GM12878 (cell line): ENCODE measurements around the gene PPIE.

Source experiments
- POLR2AphosphoS5 ChIP-seq: IDR thresholded peaks from 2 replicates; pipeline ENCODE4 v1.6.1; 2011; ENCODE audit warnings: mild to moderate bottlenecking, low read length, inconsistent platforms
- TF ChIP-seq, protein P1 (sequence below): IDR thresholded peaks from 2 replicates; pipeline ENCODE4 v1.6.1; 2011; ENCODE audit warnings: borderline replicate concordance, low read depth, mild to moderate bottlenecking, moderate library complexity, low read length; ENCODE audit not compliant: insufficient read depth, poor library complexity, severe bottlenecking
- TF ChIP-seq, protein P2 (sequence below): fragments of 150-350 bp; IDR thresholded peaks from 2 replicates; pipeline ENCODE4 v1.6.1; 2016; ENCODE audit warnings: low read depth, low read length

DNA sequence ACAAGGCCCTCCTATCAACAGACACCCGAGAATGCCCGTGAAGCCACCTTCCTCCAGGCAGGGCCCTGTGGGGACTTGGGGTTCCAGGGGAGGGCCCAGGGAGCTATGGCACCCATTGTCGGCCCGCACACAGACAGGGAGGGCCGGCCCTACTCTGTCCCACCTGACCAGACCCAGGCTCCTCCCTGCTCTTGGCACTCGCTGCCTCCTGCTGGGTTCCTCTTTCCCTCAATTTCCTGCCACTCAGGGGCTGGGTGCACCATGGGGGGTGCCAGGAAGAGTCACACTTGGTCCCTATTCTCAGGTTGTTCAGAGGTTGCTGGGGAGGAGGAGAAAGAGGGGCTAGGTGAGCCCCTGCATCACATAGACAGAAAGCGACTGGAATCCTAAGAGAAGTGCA lies 40.5 kb downstream of the PPIE start:
- TF ChIP-seq, protein P1, sequence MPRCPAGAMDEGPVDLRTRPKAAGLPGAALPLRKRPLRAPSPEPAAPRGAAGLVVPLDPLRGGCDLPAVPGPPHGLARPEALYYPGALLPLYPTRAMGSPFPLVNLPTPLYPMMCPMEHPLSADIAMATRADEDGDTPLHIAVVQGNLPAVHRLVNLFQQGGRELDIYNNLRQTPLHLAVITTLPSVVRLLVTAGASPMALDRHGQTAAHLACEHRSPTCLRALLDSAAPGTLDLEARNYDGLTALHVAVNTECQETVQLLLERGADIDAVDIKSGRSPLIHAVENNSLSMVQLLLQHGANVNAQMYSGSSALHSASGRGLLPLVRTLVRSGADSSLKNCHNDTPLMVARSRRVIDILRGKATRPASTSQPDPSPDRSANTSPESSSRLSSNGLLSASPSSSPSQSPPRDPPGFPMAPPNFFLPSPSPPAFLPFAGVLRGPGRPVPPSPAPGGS: no peak
- no peak for TF ChIP-seq POLR2AphosphoS5
- TF ChIP-seq, protein P2, sequence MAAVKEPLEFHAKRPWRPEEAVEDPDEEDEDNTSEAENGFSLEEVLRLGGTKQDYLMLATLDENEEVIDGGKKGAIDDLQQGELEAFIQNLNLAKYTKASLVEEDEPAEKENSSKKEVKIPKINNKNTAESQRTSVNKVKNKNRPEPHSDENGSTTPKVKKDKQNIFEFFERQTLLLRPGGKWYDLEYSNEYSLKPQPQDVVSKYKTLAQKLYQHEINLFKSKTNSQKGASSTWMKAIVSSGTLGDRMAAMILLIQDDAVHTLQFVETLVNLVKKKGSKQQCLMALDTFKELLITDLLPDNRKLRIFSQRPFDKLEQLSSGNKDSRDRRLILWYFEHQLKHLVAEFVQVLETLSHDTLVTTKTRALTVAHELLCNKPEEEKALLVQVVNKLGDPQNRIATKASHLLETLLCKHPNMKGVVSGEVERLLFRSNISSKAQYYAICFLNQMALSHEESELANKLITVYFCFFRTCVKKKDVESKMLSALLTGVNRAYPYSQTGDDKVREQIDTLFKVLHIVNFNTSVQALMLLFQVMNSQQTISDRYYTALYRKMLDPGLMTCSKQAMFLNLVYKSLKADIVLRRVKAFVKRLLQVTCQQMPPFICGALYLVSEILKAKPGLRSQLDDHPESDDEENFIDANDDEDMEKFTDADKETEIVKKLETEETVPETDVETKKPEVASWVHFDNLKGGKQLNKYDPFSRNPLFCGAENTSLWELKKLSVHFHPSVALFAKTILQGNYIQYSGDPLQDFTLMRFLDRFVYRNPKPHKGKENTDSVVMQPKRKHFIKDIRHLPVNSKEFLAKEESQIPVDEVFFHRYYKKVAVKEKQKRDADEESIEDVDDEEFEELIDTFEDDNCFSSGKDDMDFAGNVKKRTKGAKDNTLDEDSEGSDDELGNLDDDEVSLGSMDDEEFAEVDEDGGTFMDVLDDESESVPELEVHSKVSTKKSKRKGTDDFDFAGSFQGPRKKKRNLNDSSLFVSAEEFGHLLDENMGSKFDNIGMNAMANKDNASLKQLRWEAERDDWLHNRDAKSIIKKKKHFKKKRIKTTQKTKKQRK: no peak
